BLaER1 (cell line): ENCODE results near the gene CYP46A1.
A peak's percentile ranks its signal among the peaks of the same experiment; 100 is the strongest.

Source experiments
- H3K27ac ChIP-seq: shearing (Covaris generic); formaldehyde crosslinking; 2 replicates; pipeline ENCODE4 v1.8.1; 2022
- H3K27me3 ChIP-seq: shearing (Covaris generic); formaldehyde crosslinking; 2 replicates; pipeline ENCODE4 v1.8.1; 2022
- H3K36me3 ChIP-seq: shearing (Covaris generic); formaldehyde crosslinking; 2 replicates; pipeline ENCODE4 v1.8.1; 2022
- H3K4me1 ChIP-seq: shearing (Covaris generic); formaldehyde crosslinking; 2 replicates; pipeline ENCODE4 v1.8.1; 2022
- H3K4me2 ChIP-seq: shearing (Covaris generic); formaldehyde crosslinking; 2 replicates; pipeline ENCODE4 v1.8.1; 2022
- H3K4me3 ChIP-seq: shearing (Covaris generic); formaldehyde crosslinking; 2 replicates; pipeline ENCODE4 v1.8.1; 2022
- H3K9ac ChIP-seq: shearing (Covaris generic); formaldehyde crosslinking; 2 replicates; pipeline ENCODE4 v1.8.1; 2022
- H3K9me3 ChIP-seq: shearing (Covaris generic); formaldehyde crosslinking; 2 replicates; pipeline ENCODE4 v1.8.1; 2022
- H4K20me1 ChIP-seq: shearing (Covaris generic); formaldehyde crosslinking; 2 replicates; pipeline ENCODE4 v1.8.1; 2022
- Cebpa-rat ChIP-seq: shearing (Covaris generic); IDR thresholded peaks from 2 replicates; pipeline ENCODE4 v1.8.1; 2022

The CYP46A1 gene

DNA sequence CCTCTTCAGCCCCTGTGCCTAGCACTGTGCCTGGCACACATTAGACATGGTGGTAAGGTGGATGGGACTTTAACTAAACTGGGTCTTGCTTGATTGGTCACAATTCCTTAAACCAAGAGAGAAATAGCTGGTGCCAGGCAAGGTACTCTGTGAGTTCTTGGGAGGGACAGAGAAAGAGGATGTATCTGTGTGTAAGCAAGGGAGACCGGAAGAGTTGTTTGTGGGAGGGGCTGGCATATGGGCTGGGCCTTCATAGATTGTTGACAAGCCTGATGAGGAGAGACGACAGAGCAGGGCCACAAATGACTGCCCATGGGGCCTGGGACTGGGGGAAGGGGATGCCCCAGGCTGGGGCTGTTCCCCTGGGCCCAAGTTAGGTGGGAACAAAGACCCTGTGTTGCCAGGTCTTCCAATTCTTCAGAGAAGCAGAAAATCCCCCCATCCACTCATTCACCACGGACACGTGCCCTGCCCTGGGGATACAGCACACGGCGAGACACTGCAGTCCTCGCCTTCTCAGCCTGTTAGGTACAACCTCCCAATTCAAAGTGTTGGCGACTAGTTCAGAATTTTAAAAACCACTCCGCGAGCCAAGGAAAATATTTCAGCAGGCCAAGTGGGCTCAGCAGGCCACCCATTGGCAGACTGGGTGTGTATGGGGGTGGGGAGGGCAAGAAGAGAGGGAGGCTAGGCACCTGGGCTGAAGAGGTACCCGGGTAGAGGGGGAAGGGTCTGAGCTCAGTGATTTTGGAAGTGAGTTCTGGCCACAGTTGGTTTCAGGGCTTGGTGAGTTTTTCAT, 11.4 kb upstream of the CYP46A1 start:
- H3K9ac ChIP-seq = peak overlapping the region; percentile 65
- no peak for TF ChIP-seq Cebpa-rat

DNA sequence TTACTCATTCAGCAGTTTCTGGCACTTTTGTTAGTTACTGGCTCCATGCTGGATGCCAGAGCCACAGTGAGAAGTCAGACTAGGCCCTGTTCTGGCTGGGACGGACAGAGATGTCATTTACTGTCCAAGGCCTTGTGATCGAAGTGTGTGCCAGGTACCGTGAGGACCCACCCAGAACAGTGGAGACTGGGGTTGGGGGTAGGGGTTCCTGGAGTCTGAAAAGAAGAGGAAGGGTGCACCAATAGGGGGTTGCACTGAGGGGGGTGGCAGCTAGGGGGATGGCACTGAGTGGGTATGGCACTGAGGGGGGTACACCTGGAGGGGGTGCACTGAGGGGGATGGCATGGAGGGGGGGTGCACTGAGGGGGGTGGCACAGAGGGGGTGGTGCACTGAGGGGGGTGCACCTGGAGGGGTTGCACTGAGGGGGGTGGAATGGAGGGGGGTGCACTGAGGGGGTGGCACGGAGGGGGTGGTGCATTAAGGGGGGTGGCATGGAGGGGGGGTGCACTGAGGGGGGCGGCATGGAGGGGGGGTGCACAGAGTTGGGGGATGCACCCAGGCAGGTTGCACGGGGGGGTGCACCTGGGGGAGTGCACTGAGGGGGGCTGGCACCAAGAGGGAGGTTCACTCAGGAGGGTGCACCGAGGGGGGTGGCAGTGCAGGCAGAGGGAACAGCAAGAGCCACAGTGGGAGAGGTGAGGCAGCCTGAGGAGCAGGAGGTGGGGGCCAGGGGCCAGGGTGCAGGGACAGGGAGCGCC, 10.6 kb upstream of the CYP46A1 start:
- Histone ChIP-seq H3K4me1 (peaks cover 16% of the 10 kb centered on the region), H3K4me3 (no peak overlapping the region), H3K4me2 (peak overlapping the region; percentile 82), H3K27ac (peak overlapping the region; percentile 73), H3K27me3 (no peaks in the 10 kb centered on the region), H4K20me1 (no peaks in the 10 kb centered on the region), H3K9me3 (peaks cover 16% of the 10 kb centered on the region), H3K9ac (no peak overlapping the region), H3K36me3 (peaks cover 11% of the 10 kb centered on the region; the same call in 1 of the 2 replicates)
- TF ChIP-seq Cebpa-rat = no peak

More for the DNA sequence above, 11.4 kb upstream of the CYP46A1 start:
- Histone ChIP-seq H3K27ac (peak overlapping the region; percentile 73), H3K9me3 (peaks cover 9% of the 10 kb centered on the region), H3K4me3 (no peak overlapping the region), H3K4me2 (peak overlapping the region; percentile 82), H3K36me3 (peaks cover 5% of the 10 kb centered on the region; the same call in 1 of the 2 replicates), H4K20me1 (no peaks in the 10 kb centered on the region), H3K27me3 (no peaks in the 10 kb centered on the region), H3K4me1 (peaks cover 22% of the 10 kb centered on the region)

DNA sequence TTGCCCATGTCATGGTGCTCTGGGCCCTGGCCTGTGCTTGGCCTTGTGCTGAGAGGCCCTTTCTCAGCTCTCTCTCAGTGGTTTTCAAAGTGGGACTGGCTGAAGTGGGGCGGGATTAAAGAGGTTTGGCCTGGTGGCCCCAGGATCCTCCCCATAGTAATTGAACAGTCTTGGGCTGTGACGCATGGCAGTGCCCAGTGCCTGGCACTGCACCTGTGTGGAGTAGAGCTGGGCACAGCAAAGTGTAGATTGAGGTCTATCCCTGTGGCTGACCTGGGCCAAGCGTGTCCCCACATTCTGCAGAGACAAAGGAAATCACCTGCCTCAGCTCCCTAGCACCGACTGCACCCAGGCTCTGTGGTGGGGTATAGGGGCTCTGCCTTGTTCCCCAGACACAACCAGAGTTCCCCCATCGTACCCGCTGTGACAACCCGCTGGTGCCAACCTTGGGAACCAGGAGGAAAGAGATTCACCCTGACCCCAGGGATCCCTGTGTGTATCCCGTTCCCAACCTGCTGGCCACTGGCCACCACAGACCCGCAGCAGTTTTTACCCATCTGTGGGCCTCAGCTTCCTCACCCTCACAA, 9.9 kb upstream of the CYP46A1 start:
- Histone ChIP-seq H3K9me3 (peaks cover 23% of the 10 kb centered on the region), H3K9ac (no peak overlapping the region), H3K27me3 (no peaks in the 10 kb centered on the region), H3K4me3 (no peak overlapping the region), H3K36me3 (peaks cover 11% of the 10 kb centered on the region; the same call in 1 of the 2 replicates), H3K4me2 (no peak overlapping the region), H3K27ac (no peak overlapping the region), H4K20me1 (no peaks in the 10 kb centered on the region), H3K4me1 (peaks cover 19% of the 10 kb centered on the region)
- TF ChIP-seq Cebpa-rat = no peak

- Histone ChIP-seq H3K27ac (no peak overlapping the region), H3K9me3 (peaks cover 25% of the 10 kb centered on the region), H3K4me3 (no peak overlapping the region)
These were observed 9.2 kb upstream of the CYP46A1 start for GRCh38 chr14:99674776-99675381.

GRCh38 chr14:99675382-99675835, 8.7 kb upstream of the CYP46A1 start:
- Histone ChIP-seq H3K4me3 (no peak overlapping the region), H4K20me1 (no peaks in the 10 kb centered on the region), H3K4me1 (peaks cover 21% of the 10 kb centered on the region), H3K9ac (no peak overlapping the region), H3K27me3 (no peaks in the 10 kb centered on the region), H3K4me2 (no peak overlapping the region), H3K27ac (no peak overlapping the region), H3K36me3 (peaks cover 11% of the 10 kb centered on the region; the same call in 1 of the 2 replicates), H3K9me3 (peaks cover 25% of the 10 kb centered on the region)
- no peak for TF ChIP-seq Cebpa-rat

More at GRCh38 chr14:99674776-99675381, 9.2 kb upstream of the CYP46A1 start:
- TF ChIP-seq Cebpa-rat = no peak
- H3K27me3 ChIP-seq = no peaks in the 10 kb centered on the region
- H3K36me3 ChIP-seq = peaks cover 11% of the 10 kb centered on the region; the same call in 1 of the 2 replicates
- H4K20me1 ChIP-seq = no peaks in the 10 kb centered on the region
- H3K4me1 ChIP-seq = peaks cover 21% of the 10 kb centered on the region
- H3K9ac ChIP-seq = no peak overlapping the region
- no peak overlapping the region for H3K4me2 ChIP-seq

DNA sequence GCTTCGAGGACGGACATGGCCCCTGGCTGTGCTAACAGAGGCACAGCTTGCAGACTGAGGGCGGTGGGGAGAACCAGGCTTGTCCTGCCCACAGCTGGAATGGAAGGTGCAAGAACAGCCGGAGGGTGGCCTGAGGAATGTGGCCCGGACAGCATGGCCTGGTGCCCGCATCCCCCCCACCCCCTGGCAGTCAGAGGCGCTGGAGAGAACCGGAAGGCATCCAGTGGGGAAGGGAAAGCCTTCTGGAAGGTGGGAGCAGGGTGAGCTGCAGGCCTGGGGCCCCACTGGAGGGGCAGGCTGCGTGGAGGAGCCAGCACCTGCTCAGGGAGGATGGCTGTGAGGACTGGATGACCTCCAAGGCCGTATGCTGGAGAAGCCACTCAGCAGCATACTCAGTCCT, 8.1 kb upstream of the CYP46A1 start:
- no peak for TF ChIP-seq Cebpa-rat
- peaks cover 11% of the 10 kb centered on the region; the same call in 1 of the 2 replicates for H3K36me3 ChIP-seq
- no peak overlapping the region for H3K4me3 ChIP-seq
- peaks cover 21% of the 10 kb centered on the region for H3K4me1 ChIP-seq
- H3K27ac ChIP-seq = no peak overlapping the region
- H3K4me2 ChIP-seq = no peak overlapping the region
- peaks cover 25% of the 10 kb centered on the region for H3K9me3 ChIP-seq
- no peaks in the 10 kb centered on the region for H3K27me3 ChIP-seq
- H3K9ac ChIP-seq = no peak overlapping the region
- H4K20me1 ChIP-seq = no peaks in the 10 kb centered on the region

- peaks cover 11% of the 10 kb centered on the region; the same call in 1 of the 2 replicates for H3K36me3 ChIP-seq
- no peak for TF ChIP-seq Cebpa-rat
These were observed 7.4 kb upstream of the CYP46A1 start for GRCh38 chr14:99676657-99677056.

DNA sequence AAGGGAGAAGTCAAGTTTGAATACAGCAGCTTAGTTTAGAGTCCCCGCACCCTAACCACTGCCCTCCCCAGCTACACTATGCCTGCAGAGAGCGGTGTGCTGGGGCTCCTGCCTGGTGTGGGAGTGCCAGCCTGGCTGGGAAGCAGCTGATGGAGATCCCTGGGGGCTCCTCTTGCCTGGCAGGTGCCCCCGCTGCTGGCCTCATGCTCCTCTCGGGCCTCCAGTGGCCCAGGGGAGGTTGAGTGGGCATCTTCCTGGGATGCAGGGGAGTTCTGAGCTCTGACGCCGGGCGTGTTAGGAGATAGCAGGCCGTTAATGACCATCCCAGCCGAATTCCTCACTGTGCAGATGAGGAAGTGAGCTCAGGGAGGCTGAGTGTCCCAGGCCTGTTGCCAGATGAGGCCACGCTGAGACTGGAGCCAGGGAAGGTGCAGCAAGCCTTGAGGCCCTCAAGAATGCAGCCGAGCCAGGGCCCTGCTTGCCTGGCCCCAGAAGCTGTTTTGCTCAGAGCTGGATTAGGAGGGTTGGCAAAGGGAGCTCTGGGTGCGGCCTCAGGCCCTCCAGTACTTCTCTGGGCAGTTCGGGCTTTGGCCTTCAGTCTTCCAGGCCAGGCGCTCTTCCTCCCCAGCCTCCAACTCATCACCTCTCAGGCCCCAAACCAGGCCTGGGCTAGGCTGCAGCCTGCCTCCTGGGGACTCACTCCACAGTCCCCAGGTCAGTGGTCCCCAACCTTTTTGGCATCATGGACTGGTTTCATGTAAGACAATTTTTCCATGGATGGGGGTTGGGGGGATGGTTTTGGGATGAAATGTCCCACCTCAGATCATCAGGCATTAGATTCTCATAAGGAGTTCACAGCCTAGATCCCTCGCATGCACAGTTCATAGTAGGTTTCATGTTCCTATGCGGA, 6.6 kb upstream of the CYP46A1 start:
- no peak for TF ChIP-seq Cebpa-rat
- peaks cover 11% of the 10 kb centered on the region; the same call in 1 of the 2 replicates for H3K36me3 ChIP-seq
- no peaks in the 10 kb centered on the region for H4K20me1 ChIP-seq
- H3K4me3 ChIP-seq = no peak overlapping the region
- H3K27me3 ChIP-seq = no peaks in the 10 kb centered on the region
- H3K4me2 ChIP-seq = no peak overlapping the region
- H3K27ac ChIP-seq = no peak overlapping the region
- H3K9me3 ChIP-seq = peaks cover 25% of the 10 kb centered on the region
- H3K9ac ChIP-seq = no peak overlapping the region
- peaks cover 16% of the 10 kb centered on the region for H3K4me1 ChIP-seq

More at GRCh38 chr14:99676657-99677056, 7.4 kb upstream of the CYP46A1 start:
- Histone ChIP-seq H3K4me3 (no peak overlapping the region), H3K27ac (no peak overlapping the region), H4K20me1 (no peaks in the 10 kb centered on the region), H3K4me2 (no peak overlapping the region), H3K27me3 (no peaks in the 10 kb centered on the region), H3K4me1 (peaks cover 21% of the 10 kb centered on the region), H3K9ac (no peak overlapping the region), H3K9me3 (peaks cover 25% of the 10 kb centered on the region)
